HEK293 (cell line): Measurements from ENCODE around the gene HTR6.

Experiments
- CTCF ChIA-PET: fragments of 350-600 bp; formaldehyde crosslinking; extraction: SDS; loops from one replicate; lab custom pipeline; 2021; ENCODE audit warnings: antibody characterized with exemption; lab: Yijun Ruan, JAX
- POLR2A ChIA-PET: fragments of 300-600 bp; formaldehyde crosslinking; extraction: SDS; loops from one replicate; lab custom pipeline; 2020; ENCODE audit warnings: antibody characterized with exemption, inconsistent platforms; lab: Yijun Ruan, JAX
- H3K27ac ChIP-seq: fragments of 200-500 bp; sonication (Bioruptor generic); 2 replicates; pipeline ENCODE4 v1.5.1; 2014; ENCODE audit warnings: low read depth, low read length, control low read depth, inconsistent platforms; ENCODE audit errors: extremely low read depth
- H3K36me3 ChIP-seq, 2 experiments: fragments of 200-500 bp in 1 of 2; sonication (Bioruptor generic) in 1 of 2; 1 replicate in 1 of 2; 2 replicates in 1 of 2; pipeline ENCODE4 v1.5.1; 2014 to 2017; ENCODE audit warnings: inconsistent platforms in 2 of 2, low read length in 2 of 2; ENCODE audit not compliant: control insufficient read depth in 2 of 2, insufficient read depth in 1 of 2
- H3K4me1 ChIP-seq: fragments of 200-500 bp; sonication (Bioruptor generic); 2 replicates; pipeline ENCODE4 v1.5.1; 2014; ENCODE audit warnings: mild to moderate bottlenecking, low read length, inconsistent platforms; ENCODE audit not compliant: control insufficient read depth, insufficient read depth
- H3K4me3 ChIP-seq: 2 replicates; pipeline ENCODE4 v1.5.1; 2011; ENCODE audit warnings: low read depth, mild to moderate bottlenecking, control low read depth, low read length, moderate library complexity
- H3K9me3 ChIP-seq: fragments of 200-500 bp; sonication (Bioruptor generic); 2 replicates; pipeline ENCODE4 v1.5.1; 2014; ENCODE audit warnings: low read depth, low read length, inconsistent platforms; ENCODE audit not compliant: control insufficient read depth, insufficient read depth
- GLI4 ChIP-seq: fragments of 450-650 bp; formaldehyde crosslinking; IDR thresholded peaks from 2 replicates; pipeline ENCODE4 v1.5.1; 2016; ENCODE audit warnings: missing biosample characterization, missing genetic modification characterization
- IKZF3 ChIP-seq: fragments of 450-650 bp; IDR thresholded peaks from 2 replicates; pipeline ENCODE4 v1.5.0; 2018; ENCODE audit warnings: missing biosample characterization, mild to moderate bottlenecking, missing genetic modification characterization, moderate library complexity
- ZBTB48 ChIP-seq: fragments of 450-650 bp; formaldehyde crosslinking; IDR thresholded peaks from 2 replicates; pipeline ENCODE4 v1.5.1; 2016; ENCODE audit warnings: missing biosample characterization, missing genetic modification characterization
- ZIC2 ChIP-seq: fragments of 450-650 bp; formaldehyde crosslinking; IDR thresholded peaks from 2 replicates; pipeline ENCODE4 v1.5.1; 2016; ENCODE audit warnings: missing biosample characterization, missing genetic modification characterization
- ZNF2 ChIP-seq: fragments of 450-650 bp; formaldehyde crosslinking; IDR thresholded peaks from 2 replicates; pipeline ENCODE4 v1.5.1; 2016; ENCODE audit warnings: missing biosample characterization, missing genetic modification characterization
- ZNF248 ChIP-seq: fragments of 450-650 bp; formaldehyde crosslinking; IDR thresholded peaks from 2 replicates; pipeline ENCODE4 v1.5.1; 2017; ENCODE audit warnings: missing biosample characterization, missing genetic modification characterization
- ZNF266 ChIP-seq: fragments of 450-650 bp; formaldehyde crosslinking; IDR thresholded peaks from 2 replicates; pipeline ENCODE4 v1.5.1; 2016; ENCODE audit warnings: missing biosample characterization, missing genetic modification characterization, low read depth
- ZNF292 ChIP-seq: fragments of 450-650 bp; formaldehyde crosslinking; IDR thresholded peaks from 2 replicates; pipeline ENCODE4 v1.5.1; 2016; ENCODE audit warnings: low read depth, missing biosample characterization, missing genetic modification characterization, borderline replicate concordance
- ZNF311 ChIP-seq: fragments of 450-650 bp; formaldehyde crosslinking; IDR thresholded peaks from 2 replicates; pipeline ENCODE4 v1.5.1; 2017; ENCODE audit warnings: missing biosample characterization, missing genetic modification characterization, borderline replicate concordance
- ZNF391 ChIP-seq: fragments of 450-650 bp; formaldehyde crosslinking; IDR thresholded peaks from 2 replicates; pipeline ENCODE4 v1.5.1; 2016; ENCODE audit warnings: low read depth, missing biosample characterization, missing genetic modification characterization, borderline replicate concordance
- ZNF404 ChIP-seq: fragments of 450-650 bp; formaldehyde crosslinking; IDR thresholded peaks from 2 replicates; pipeline ENCODE4 v1.5.1; 2017; ENCODE audit warnings: missing biosample characterization, missing genetic modification characterization
- ZNF555 ChIP-seq: fragments of 450-650 bp; formaldehyde crosslinking; conservative IDR thresholded peaks from 2 replicates; pipeline ENCODE4 v1.5.1; 2017; ENCODE audit warnings: missing biosample characterization, mild to moderate bottlenecking, missing genetic modification characterization, inconsistent platforms
- ZNF626 ChIP-seq: fragments of 450-650 bp; sonication (Bioruptor Pico); formaldehyde crosslinking; IDR thresholded peaks from 2 replicates; pipeline ENCODE4 v1.5.1; 2018; ENCODE audit warnings: missing biosample characterization, missing genetic modification characterization, inconsistent platforms
- ZNF629 ChIP-seq: fragments of 450-650 bp; formaldehyde crosslinking; IDR thresholded peaks from 2 replicates; pipeline ENCODE4 v1.5.1; 2017; ENCODE audit warnings: missing biosample characterization, missing genetic modification characterization
- ZNF654 ChIP-seq: fragments of 450-650 bp; formaldehyde crosslinking; IDR thresholded peaks from 2 replicates; pipeline ENCODE4 v1.5.1; 2016; ENCODE audit warnings: low read depth, missing biosample characterization, missing genetic modification characterization
- ZNF658 ChIP-seq: fragments of 450-650 bp; formaldehyde crosslinking; IDR thresholded peaks from 2 replicates; pipeline ENCODE4; 2016; ENCODE audit warnings: missing biosample characterization, missing genetic modification characterization
- ZSCAN30 ChIP-seq: fragments of 450-650 bp; IDR thresholded peaks from 2 replicates; pipeline ENCODE4 v1.5.1; 2018; ENCODE audit warnings: missing biosample characterization, mild to moderate bottlenecking, missing genetic modification characterization, moderate library complexity
- ZXDB ChIP-seq: fragments of 450-650 bp; formaldehyde crosslinking; IDR thresholded peaks from 2 replicates; pipeline ENCODE4 v1.5.1; 2016; ENCODE audit warnings: missing biosample characterization, missing genetic modification characterization
- TF ChIP-seq, protein P1 (sequence below): fragments of 450-650 bp; formaldehyde crosslinking; IDR thresholded peaks from 2 replicates; pipeline ENCODE4 v1.5.1; 2017; ENCODE audit warnings: missing biosample characterization, missing genetic modification characterization
- TF ChIP-seq, protein P2 (sequence below): fragments of 450-650 bp; formaldehyde crosslinking; IDR thresholded peaks from 2 replicates; pipeline ENCODE4 v1.5.1; 2016; ENCODE audit warnings: missing biosample characterization, missing genetic modification characterization
- TF ChIP-seq, protein P3 (sequence below): fragments of 450-650 bp; formaldehyde crosslinking; IDR thresholded peaks from 2 replicates; pipeline ENCODE4 v1.5.1; 2017; ENCODE audit warnings: missing biosample characterization, mild to moderate bottlenecking, missing genetic modification characterization, moderate library complexity
- TF ChIP-seq, protein P4 (sequence below): fragments of 450-650 bp; formaldehyde crosslinking; IDR thresholded peaks from 2 replicates; pipeline ENCODE4 v1.5.1; 2016; ENCODE audit warnings: missing biosample characterization, missing genetic modification characterization

HTR6 gene

DNA sequence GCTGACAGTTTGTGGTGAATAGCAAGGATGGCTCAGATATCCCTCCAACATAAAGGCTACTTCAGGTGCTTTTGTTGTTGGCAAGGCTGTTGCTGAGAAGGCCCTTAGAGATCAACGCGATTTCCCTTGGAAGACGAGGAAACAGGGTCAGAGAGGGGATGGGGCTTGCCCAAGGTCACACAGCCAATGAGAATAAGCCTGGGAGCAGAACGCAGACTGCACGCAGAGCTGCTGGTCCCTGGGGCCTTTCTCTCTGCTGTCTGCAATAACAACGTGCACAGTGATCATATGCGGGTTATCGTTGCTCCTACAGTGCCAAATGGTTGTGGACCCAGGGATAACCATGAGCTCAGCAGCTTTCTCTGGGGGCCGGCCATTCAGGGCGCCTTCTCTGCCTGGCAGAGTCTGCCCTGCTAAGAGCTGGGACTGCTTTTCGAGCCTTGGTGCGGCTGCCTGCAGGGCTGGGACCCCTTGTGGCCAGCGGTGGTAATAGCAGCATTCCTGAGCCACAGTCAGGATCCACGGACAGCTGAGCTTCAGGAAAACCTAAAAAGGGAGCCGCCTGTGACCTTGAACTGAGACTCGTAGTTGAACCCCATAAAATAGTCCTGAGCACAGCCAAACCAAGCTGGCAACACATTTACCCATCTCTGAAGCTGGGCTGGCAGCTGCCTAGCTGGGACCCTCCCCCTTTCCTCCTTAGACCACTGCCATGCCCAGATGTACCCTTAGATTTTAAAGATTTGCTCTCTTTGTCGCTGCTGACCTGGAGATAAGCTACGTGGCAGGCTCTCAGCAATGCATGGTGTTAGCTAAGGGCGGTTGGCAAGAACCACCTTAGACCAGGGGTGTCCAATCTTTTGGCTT, 39.8 kb downstream of the HTR6 start (continued):
- TF ChIP-seq, protein P1, sequence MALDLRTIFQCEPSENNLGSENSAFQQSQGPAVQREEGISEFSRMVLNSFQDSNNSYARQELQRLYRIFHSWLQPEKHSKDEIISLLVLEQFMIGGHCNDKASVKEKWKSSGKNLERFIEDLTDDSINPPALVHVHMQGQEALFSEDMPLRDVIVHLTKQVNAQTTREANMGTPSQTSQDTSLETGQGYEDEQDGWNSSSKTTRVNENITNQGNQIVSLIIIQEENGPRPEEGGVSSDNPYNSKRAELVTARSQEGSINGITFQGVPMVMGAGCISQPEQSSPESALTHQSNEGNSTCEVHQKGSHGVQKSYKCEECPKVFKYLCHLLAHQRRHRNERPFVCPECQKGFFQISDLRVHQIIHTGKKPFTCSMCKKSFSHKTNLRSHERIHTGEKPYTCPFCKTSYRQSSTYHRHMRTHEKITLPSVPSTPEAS = no peak
- TF ChIP-seq, protein P2, sequence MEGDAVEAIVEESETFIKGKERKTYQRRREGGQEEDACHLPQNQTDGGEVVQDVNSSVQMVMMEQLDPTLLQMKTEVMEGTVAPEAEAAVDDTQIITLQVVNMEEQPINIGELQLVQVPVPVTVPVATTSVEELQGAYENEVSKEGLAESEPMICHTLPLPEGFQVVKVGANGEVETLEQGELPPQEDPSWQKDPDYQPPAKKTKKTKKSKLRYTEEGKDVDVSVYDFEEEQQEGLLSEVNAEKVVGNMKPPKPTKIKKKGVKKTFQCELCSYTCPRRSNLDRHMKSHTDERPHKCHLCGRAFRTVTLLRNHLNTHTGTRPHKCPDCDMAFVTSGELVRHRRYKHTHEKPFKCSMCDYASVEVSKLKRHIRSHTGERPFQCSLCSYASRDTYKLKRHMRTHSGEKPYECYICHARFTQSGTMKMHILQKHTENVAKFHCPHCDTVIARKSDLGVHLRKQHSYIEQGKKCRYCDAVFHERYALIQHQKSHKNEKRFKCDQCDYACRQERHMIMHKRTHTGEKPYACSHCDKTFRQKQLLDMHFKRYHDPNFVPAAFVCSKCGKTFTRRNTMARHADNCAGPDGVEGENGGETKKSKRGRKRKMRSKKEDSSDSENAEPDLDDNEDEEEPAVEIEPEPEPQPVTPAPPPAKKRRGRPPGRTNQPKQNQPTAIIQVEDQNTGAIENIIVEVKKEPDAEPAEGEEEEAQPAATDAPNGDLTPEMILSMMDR (tag by site-specific recombination) = peak; percentile 77
- TF ChIP-seq ZNF654 (tag by site-specific recombination) (peak; percentile 47), ZIC2 (tag by site-specific recombination) (no peak), ZNF404 (no peak), GLI4 (no peak), ZNF555 (tag by site-specific recombination) (no peak)

DNA sequence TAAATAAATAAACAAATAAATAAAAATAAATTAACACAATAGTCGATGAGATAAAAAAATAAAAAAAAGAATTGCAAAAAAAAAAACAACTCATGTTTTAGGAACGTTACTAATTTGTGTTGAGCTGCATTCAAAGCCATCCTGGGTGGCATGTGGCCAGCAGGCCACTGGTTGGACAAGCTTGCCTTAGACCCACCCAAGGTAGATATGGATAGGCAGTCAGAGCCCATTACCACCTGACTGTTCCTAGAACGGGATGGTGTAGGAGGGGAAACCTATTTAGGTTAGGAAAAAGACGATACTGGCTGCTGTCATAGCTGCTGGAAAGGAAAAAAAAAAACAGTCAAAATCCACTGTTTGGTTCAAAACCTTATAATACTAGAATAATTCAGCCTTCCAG, 40.8 kb downstream of the HTR6 start:
- no peaks in the 10 kb centered on the region for H3K9me3 ChIP-seq
- H3K4me1 ChIP-seq = no peaks in the 10 kb centered on the region
- H3K27ac ChIP-seq = no peak overlapping the region
- POLR2A ChIA-PET = interaction anchor here (1.8 kb wide), 1 partner anchor 10 kb away, joined by 5 read pairs; no protein-coding TSS in a partner anchor
- TF ChIP-seq ZNF292 (tag by site-specific recombination) (no peak), ZNF391 (tag by site-specific recombination) (no peak), ZNF658 (no peak)
- TF ChIP-seq, all 188 proteins: peak for 0
- Histone ChIP-seq H3K4me3 (no peak overlapping the region), H3K36me3 (no peaks in the 10 kb centered on the region)
- CTCF ChIA-PET = interaction anchor here (0.5 to 9.5 kb wide), 14 partner anchors 10 to 1001 kb away, joined by 3 to 140 read pairs (median 5); partner anchors contain the start of gene HTR6

DNA sequence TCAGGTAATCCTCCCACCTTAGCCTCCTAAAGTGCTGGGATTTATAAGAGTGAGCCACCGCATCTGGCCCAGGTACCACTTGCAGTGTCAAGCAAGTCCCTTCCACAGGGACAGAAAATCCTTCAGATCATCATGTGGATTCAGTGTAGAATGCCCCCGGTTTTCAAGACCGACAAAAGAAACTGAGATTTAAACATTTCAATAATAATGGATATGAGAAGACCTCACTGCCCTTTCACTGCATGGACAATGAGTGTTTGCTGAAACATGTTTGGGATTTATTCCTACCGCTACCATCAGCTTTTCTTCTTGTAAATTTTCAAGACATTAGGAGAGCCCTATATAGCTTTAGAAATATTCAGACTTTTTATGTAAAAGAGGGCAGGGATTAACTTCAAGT, 41.5 kb downstream of the HTR6 start:
- Histone ChIP-seq H3K4me1 (no peaks in the 10 kb centered on the region), H3K9me3 (no peaks in the 10 kb centered on the region), H3K36me3 (no peaks in the 10 kb centered on the region), H3K27ac (no peak overlapping the region), H3K4me3 (no peak overlapping the region)
- CTCF ChIA-PET = interaction anchor here (0.5 to 9.5 kb wide), 6 partner anchors 10 to 55 kb away, joined by 3 to 140 read pairs (median 10); partner anchors contain the start of gene HTR6
- POLR2A ChIA-PET = no interaction called here
- TF ChIP-seq IKZF3 (tag by site-specific recombination) = no peak
- no peak for TF ChIP-seq ZNF2

DNA sequence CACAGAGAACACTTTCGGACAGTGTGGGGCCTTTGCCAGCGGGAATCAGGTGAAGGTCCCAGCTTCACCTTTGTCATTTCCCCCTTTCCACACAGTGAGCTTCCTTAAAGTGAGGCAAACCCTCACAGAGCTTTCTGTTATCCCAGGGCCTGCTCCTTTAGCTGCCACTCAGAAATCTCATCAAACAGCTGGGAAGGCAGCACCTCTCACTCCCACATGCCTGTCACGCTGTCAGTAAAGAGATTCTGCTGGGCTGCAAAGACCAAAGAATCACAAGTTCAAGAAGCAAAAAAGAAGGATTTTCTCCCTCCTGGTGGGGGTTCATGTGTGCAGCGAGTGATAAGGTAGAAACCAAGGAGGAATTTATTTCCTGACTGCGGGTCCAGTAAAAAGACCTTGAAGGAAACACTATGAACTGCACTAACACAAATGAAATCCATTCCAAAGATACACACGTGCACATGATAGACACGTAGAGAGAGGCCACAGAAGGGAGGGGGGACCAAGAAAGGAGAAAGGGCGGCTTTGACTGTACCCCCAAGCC, 44.0 kb downstream of the HTR6 start:
- Histone ChIP-seq H3K4me3 (no peak overlapping the region), H3K4me1 (no peaks in the 10 kb centered on the region), H3K36me3 (no peaks in the 10 kb centered on the region), H3K27ac (no peak overlapping the region), H3K9me3 (no peaks in the 10 kb centered on the region)
- POLR2A ChIA-PET = no interaction called here
- CTCF ChIA-PET = interaction anchor here (0.7 to 9.5 kb wide), 3 partner anchors 7 to 484 kb away, joined by 3 to 140 read pairs (median 62); partner anchors contain the start of gene HTR6
- no peak for TF ChIP-seq ZXDB (tag by site-specific recombination)
- no peak for TF ChIP-seq ZNF248
- no peak for TF ChIP-seq ZBTB48 (tag by site-specific recombination)
- TF ChIP-seq, protein P3, sequence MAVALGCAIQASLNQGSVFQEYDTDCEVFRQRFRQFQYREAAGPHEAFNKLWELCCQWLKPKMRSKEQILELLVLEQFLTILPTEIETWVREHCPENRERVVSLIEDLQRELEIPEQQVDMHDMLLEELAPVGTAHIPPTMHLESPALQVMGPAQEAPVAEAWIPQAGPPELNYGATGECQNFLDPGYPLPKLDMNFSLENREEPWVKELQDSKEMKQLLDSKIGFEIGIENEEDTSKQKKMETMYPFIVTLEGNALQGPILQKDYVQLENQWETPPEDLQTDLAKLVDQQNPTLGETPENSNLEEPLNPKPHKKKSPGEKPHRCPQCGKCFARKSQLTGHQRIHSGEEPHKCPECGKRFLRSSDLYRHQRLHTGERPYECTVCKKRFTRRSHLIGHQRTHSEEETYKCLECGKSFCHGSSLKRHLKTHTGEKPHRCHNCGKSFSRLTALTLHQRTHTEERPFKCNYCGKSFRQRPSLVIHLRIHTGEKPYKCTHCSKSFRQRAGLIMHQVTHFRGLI = no peak
- no peak for TF ChIP-seq ZNF311 (tag by site-specific recombination)
- no peak for TF ChIP-seq ZSCAN30 (tag by site-specific recombination)
- no peak for TF ChIP-seq ZNF266
- no peak for TF ChIP-seq ZNF626 (tag by site-specific recombination)
- TF ChIP-seq, protein P4, sequence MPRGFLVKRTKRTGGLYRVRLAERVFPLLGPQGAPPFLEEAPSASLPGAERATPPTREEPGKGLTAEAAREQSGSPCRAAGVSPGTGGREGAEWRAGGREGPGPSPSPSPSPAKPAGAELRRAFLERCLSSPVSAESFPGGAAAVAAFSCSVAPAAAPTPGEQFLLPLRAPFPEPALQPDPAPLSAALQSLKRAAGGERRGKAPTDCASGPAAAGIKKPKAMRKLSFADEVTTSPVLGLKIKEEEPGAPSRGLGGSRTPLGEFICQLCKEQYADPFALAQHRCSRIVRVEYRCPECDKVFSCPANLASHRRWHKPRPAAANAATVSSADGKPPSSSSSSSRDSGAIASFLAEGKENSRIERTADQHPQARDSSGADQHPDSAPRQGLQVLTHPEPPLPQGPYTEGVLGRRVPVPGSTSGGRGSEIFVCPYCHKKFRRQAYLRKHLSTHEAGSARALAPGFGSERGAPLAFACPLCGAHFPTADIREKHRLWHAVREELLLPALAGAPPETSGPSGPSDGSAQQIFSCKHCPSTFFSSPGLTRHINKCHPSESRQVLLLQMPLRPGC (tag by site-specific recombination) = no peak
- no peak for TF ChIP-seq ZNF629
